Femur (tissue), 1 donor: ENCODE data around the gene USH1G.

Source experiments
- DNase-seq: peaks from one replicate; pipeline ENCODE4 v3.0.0-alpha.2; 2017

The USH1G gene

DNA sequence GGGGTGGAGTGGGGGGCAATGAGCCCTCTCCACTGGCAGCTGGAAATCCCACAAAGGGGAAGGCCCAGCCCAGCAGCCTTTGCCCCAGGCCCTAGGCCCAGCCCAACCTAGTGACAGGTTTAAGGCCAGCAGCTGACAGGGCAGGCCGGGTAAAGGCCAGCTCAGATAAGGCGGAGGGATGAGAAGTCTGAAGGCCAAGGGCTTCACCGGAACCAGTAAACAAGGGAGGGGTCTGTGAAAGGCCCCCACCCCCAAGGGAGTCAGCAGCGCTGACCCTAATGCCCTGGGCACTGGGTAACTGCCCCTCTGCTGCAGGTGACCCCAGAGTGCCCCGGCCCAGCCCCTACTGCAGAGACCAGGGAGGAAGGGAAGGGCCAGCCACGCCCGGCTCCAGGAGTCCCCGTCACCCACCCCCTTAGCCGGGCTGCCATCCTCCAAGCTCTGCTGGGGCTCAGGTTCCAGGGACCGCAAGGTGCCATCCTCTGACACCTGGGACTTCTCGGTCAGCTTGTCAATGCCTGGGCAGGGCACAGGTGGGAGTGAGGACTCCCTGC, 30.2 kb upstream of the USH1G start:
- DNase-seq, result no peak

DNA sequence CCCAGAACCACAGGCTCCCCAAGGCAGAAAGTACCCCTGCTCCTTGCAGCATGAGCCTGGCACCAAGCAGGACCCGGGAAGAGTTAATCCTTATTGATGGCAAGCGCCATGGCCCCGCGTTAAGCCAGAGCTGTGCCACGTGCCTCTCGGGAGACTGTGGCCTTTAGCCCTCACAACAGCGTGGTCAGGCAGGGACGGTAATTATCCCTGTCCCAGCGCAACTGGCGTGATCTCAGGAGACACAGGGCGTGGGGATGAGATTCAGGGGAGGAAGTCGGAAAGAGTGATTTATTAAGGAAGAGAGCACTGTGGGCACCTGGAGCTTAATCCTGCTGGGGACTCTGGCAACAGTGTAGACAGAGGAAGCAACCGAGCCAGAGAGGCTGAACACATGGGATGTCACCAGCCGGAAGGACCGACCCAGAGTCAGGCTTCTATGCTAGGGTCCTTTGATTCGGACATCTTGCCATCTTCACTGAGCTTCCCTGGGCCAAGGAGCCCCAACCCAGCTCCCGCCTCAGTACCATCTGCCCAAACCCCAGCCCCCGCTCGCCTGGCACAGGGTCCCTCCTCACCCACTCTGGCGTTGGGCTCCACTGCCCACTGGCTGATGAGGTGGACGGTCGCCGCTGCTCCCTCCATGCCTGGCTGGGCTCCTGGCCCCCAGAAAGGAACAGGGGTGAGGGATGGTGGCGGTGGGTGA, 29.5 kb upstream of the USH1G start:
- no peak for DNase-seq

DNA sequence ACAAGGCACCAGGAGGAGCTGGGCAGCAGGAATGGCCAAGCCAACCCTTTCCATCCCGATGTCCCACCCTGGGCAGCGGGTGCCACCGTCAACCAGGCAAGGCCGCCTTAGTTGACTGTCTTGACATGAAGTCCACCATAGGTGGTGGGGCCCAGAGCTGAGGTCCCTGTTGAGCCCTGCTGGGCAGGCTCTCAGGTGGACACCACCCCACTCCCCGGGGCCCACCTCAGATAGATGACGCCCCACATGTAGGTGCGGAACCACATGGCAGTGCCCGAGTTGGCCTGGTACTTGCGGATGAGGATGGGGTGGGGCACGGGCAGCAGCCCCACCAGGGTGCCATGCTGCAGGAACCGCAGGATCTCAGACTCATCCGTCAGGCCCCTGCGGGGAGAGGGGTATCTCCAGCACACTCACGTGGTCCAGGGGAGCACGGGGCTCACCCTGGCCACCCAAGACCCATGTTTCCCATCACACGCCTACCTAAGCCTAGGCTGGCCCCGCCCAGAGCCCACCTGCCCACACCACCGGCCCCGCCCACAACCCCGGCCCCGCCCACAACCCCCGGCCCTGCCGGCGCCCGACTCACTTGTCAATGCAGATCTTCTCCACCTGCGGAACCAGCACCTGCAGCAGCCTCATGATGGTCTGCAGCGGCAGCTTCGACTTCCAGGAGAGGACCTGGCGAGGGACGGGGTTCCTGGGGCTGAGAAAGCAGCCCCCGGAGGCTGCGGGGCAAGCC, 28.8 kb upstream of the USH1G start:
- DNase-seq, result no peak

DNA sequence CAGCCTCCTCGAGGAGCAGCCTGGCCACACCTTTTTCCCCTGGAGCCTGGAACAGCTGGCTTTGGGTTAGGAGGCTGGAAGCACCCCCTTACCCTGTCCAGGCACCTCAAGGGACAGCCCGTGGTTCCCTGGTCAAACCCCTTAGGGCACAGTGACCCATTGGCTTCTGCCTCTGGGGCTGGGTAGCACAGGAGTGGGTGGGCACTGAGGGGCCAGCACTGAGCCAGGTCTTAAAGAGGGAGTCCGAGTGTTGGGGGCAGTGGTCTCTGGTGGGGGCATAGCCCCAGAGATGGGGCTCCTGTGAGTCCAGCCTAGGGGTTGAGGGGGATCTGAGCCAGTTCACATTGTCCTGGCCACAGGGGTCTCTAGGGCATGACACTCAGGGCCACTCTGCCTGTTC, 28.0 kb upstream of the USH1G start:
- DNase-seq, result no peak

DNA sequence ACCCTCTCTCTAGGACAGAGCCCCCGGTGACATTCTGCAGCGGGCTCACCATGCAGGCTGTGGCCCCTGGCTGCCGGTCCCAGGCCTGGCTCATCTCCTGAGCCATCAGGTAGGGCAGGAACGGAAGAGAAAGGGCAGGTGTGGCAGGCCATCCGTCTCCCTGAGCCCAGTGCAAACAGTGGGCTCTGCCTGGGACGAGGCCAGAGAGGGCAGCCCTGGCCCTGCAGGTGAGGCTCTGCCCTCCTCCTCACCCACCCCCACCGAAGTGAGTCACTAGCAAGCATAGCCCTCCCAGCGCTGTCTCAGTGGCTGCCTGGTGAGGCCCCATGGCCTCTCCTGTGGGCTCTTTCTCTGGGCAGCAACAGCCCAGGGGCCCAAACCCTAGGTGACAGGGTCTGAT, 27.2 kb upstream of the USH1G start:
- no peak for DNase-seq

DNA sequence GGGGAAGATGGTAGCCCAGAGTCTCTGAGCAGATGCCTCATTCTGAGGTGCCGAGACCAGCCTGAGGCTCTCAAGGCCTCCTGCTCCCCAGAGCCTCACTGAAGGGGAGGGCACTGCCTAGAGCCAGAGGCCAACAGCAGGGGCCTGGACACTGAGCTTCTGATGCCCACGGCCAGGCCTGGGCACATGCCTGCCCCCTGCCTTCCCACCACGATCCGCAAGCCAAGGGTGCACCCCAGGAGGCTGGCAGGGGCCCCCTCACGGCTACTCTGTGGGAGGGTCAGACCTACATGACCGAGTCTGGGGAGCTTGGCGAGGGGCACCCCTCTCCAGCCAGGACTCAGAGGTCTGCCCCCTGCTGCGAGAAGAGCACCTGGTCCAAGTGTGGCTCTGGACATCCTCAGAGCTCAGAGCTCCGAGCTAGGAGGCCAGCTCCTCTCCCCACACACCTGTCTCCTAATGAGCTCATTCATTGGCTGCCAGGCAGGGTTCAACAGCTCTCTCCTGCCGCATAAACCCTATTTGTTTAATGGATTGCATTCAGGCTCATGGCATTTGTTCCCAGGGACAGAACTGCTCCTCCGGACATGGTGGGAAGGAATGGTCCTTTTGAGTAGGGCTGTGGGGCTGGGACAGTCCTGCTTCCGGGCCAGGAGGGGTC, 26.5 kb upstream of the USH1G start:
- no peak for DNase-seq

DNA sequence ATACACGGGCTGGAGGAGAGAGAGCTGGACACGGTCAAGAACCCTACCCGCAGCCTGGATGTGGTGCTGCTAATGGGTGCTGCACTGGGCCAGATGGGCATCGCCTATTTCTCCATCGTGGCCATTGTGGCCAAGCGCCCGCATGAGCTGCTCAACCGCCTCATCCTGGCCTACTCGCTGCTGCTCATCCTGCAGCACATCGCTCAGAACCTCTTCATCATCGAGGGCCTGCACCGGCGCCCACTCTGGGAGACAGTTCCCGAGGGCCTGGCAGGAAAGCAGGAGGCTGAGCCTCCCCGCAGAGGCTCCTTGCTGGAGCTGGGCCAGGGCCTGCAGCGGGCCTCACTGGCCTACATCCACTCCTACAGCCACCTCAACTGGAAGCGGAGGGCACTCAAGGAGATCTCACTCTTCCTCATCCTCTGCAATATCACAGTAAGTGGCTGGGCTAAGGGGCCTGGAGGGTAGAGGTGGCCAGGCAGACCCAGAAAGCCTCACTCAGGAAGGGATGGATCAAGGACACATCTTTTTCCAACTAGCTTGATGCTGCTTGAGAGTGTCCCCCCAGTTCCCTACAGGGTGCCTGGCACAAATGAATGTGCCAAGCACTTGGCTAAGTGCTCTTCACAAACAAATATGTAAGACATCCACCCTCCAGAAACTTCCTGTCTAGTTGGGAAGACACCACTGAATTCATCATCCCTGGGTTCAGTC, 24.1 kb upstream of the USH1G start:
- no peak for DNase-seq

DNA sequence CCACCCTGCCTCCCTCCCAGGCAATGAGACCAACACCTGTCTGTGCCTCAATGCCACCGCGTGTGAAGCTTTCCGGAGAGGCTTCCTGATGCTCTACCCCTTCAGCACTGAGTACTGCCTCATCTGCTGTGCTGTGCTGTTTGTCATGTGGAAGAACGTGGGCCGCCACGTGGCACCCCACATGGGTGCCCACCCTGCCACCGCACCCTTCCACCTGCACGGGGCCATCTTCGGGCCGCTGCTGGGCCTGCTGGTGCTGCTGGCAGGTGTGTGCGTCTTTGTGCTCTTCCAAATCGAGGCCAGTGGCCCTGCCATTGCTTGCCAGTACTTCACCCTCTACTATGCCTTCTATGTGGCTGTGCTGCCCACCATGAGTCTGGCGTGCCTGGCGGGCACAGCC, 23.6 kb upstream of the USH1G start:
- no peak for DNase-seq

DNA sequence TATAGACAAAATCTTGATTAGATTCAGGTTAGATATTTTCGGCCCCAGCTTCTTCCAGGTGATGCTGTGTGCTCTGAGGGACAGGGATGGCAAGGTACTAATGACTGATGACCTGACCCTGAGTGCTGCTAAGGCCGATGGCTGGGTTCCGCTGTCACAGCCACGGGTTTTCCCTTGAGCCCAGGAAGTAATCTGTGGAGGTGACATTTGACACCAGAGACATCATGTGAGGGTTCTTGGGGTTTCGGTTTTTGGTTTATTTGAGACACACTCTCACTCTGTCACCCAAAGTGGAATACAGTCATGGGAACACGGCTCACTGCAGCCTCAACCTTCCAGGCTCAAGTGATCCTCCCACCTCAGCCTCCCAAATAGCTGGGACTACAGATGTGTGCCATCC, 22.5 kb upstream of the USH1G start:
- DNase-seq, result no peak

DNA sequence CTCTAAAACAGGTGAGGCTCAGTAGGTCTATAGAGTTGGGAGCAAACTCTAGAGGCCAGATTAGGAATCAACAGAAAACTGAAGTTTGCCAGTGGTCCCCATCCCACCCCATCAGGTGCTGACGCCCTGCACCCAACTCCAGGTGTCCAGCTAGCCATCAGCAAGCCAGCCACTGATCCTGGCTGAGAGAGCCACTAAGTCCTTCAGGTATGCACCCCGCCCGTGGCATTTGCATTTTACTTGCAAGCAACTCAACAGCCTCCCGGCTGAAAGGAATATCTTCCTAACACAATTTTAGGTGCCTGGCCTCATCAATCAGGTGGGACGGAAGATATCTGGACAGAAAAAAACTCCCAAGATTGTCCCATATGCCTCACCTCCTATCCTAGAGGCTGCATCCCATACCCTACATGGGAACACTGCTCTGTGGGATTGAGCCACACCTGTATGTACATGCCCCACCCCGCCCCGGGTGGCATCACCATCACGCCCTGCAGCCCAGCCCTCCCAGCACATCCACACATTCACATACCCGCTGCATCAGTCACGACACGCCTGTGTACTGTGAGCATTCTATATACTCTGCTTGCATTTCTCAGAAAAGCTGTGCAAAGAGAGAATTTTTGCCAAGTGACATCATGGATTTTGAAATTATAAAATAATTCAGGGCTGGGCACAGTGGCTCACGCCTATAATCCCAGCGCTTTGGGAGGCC, 20.9 kb upstream of the USH1G start:
- DNase-seq, result no peak

DNA sequence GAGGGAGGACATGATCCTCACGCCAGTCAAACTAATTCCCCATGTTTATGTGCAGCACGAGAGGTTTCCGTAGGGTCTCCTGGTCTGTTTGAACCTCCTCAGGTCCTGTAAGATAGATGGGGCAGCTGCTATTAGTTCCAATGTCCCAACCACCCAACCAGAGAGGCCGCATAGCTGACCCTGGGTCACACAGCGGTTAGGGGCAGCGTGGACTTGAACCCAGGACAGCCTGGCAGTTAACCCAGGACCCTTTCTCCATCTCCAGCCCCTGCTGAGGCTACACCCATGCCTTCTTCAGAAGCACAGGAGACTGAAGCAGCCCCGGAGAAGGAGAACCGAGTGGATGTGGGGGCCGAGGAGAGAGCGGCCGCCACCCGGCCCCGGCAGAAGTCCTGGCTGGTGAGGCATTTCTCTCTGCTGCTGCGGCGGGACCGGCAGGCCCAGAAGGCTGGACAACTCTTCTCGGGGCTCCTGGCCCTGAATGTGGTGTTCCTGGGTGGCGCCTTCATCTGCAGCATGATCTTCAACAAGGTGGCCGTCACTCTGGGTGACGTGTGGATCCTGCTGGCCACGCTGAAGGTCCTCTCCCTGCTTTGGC, 18.2 kb upstream of the USH1G start:
- DNase-seq, result no peak

DNA sequence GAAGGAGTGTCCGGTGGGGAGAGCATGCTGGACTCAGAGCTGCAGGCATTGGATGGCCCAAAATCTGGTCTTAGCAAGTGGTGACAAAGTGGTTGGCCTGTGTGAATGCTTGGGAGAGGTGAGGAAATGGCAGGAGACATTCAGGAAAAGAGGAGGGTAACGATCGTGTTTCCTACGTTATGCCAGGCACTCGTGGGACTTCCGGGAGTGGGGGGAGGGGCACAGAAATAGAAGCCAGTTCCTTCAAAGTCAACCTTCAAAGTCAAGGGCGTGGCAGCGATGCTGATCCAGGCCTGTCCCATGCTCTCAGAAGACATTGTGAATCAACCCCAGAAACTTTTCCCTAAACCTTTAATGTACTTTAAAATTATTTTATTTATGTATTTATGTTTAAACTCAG, 16.5 kb upstream of the USH1G start:
- no peak for DNase-seq

DNA sequence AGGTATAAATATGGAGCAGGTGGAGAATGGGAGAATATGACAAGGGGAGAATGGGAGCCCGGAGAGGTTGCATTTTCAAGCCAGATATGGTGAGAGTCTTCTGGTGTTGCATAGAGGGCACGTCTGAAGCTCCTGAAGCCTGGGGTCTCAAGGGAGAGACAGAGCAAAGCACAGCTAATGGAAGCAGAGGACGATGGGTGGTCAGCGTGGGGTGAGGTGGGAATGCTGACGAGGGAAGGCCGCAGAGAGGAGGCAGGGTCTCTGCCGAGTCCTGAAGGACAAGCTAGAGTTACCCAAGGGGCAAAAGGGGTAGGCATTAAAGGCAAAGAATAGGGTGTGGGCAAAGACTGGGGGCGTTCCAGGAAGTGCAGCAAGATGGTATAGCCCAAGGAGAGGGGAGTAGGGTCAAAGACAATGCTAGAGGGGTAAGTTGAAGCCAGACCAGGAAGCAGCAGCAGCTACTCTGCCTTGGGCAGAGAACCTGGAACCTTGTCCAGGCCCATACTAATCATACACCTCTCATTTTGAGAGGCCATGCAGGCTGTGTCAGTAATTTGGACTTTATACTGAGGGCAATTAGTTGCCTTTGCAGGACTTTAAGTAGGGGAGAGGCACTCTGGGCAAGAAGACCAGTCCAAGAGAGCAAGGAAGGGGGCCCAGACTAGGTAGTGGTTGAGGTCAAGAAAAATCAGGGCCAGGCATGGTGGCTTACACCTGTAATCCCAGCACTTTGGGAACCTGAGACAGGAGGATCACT, 15.3 kb upstream of the USH1G start:
- no peak for DNase-seq

DNA sequence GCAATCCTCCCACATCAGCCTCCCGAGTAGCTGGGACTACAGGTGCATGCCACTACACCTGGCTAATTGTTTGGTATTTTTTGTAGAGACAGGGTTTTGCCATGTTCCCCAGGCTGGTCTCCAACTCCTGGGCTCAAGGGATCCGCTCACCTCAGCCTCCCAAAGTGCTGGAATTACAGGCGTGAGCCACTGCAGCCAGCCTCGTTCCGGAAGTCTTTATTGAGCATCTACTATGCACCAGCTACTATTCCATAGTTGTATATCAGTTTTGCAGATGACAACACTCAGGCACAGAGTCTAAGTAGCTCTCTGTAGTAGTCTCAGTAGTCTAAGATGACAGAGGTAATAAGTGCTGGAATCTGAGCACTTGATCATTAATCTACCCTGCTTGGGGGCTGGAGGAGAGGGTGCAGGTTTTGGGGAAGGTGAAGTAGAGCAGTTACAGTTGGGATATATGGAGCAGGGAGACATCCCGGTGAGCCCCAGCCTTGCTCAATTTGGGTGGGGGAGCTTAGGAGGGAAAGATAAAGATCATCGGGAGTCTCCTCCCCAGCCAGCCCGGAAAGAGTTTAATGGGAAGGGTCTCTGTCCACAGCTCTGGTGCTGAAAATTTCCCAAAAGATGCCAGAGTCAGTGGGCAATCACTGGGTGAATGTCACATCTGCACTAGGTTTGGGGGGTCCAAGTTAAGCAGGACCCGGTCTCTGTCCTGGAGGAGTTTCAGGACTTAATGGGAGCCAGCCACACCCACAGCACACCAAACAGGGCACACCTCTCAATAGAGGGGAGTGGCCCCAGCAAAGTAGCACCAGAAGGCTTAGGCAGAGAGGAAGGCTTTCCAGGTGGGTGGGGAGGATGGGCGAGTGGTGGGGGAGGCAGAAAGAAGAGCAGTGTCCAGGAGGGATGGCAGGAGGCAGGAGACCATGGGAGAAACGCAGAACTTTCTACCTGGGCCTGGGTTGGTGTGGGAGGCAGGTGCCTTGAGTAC, 14.3 kb upstream of the USH1G start:
- DNase-seq, result no peak

DNA sequence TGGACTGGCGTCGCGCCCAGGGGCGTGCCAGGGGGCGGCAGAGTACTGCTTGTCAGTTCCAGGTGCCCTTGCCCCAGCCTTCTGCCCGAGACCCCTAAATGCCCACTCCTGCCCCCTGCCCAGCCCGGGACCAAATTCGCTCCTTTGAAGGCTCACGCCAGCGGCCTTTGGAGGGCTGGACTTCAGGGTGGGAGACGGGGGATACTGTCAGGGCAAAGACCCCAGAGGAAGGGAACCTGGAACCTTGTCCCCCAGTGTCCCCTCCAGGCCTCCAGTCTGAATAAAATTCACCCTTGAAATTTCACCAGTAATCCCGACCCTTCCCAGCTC, 13.4 kb upstream of the USH1G start:
- DNase-seq, result no peak

DNA sequence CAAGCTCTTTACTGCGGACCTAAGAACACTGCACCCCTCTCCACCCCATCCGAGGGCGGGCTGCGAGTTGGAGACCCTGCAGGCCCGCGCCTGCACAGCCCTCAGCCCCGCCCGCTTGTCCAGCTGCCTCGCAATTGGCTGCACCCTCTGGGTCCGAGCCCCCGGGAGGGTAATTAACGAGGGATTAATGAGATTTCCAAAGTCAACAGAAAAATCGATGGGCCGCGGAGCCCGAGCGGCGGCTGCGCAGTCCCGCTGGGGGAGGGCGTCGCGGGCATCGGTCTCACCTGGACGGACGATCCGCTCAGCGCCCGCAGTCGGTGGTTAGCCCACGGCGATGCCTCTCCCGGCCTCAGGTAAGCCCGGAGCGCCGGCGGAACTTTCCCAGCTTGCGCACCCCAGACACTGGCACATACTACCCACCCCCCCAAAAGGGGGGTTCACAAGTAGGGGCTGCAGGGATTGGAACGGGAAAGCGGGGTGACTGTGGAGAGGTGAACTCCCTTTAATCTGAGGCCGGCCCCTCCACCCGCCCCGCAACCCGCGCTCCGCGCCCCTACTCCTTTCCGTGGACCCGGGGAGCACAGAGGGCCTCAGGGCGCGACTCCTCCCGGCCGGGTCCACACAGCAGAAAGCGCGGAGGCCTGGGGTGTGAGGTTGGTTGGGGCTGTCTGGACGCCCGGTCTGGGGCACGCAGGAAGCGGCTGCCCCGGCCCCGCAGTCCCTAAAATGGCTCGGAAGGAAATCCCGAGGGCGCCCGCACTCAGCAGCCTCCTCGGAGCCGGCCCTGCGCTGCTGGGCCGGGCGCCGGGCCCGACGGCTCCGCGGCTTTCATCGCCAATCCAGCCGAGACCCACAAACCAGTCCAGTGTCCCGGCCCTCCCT, 12.8 kb upstream of the USH1G start, which contains the start of gene OTOP3:
OTOP3 (plus strand) TSS at position 314 of the 885 bp plus-strand sequence; CDS start at position 338, 24 bp downstream.
- no peak for DNase-seq

DNA sequence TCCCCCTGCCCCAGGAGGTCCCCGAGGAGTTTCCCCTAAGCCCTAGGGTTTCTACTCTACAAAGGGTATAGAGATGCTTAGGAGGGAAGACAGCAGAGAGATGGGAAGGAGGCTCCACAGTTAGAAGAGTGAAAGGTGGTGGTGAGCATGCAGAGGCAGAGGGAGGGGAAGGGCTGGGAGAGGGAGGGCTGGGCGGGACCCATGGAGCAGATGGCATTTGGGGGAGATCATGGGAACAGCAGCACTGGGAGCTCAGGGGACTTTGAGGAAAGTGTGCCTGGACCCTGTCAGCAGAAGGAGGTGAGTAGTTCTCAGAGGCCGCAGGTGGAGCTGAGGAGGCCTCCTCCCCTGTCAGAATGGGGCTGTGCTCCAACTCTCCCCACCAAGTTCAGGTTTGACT, 12.0 kb upstream of the USH1G start:
- no peak for DNase-seq

DNA sequence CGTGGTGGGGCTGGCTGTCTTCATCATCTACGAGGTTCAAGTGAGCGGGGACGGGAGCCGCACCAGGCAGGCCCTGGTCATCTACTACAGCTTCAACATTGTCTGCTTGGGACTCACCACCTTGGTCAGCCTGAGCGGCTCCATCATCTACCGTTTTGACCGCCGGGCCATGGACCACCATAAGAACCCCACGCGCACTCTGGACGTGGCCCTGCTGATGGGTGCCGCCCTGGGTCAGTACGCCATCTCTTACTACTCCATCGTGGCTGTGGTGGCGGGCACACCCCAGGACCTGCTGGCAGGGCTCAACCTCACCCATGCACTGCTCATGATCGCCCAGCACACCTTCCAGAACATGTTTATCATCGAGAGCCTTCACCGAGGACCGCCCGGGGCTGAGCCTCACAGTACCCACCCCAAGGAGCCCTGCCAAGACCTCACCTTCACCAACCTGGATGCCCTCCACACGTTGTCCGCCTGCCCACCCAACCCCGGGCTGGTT, 7.5 kb upstream of the USH1G start:
- DNase-seq, result no peak

DNA sequence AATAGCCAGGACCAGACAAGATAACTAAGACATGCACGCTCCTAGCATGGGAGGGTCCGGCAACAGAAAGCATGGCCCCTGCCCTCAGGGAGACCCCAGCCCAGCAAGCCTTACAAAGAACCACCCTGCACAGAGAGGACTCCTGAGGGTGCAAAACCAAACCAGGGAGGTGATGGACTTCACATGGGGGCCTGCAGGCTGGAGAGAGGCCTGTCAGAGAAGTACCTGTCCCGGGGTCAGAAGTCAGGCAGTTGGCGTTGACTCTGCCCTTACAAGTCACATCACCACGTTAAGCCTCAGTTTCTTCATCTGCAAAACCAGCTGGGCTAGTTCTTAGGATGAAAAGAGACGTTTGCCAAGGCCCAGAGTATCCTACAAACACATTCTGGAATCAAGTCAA, 5.7 kb upstream of the USH1G start:
- DNase-seq, result no peak
